Measurements from ENCODE around the gene RGPD6. TPM values are rescaled to one million over a fixed set of nuclear protein-coding genes. Genes with fewer than 3 reads are reported as not detected.

RGPD6 gene
- 33.9 and 49.3 TPM in 2 replicates for total RNA-seq

DNA sequence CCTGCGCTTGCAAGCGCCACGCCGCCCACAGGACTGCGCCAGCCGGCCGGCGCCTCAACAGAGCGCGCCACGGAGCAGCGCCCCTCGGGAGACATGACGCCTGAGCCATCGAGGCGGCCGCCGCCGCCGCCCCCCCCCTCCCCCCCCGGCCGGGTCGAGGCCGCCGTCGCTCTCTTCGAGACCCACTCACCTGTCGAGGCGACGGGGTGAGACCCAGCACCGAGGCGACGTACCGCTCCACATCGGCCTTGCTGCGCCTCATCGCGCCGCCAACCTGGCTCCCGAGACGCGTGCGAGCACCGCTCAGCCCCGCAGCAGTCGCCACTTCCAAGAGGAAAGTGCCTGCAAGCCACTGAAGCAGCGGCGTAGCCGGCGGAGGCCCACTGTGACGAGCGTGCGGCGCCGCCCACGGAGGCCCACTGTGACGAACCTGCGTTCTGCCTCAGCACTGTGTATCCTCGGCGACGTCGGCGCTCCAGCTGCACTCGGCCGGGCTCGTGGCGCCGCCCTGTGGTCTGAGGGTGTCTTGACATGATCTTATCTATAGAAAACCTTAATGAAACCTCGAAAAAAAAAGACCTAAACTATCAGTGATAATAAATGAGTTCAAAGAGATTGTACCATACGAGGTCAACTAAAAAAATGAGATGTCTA, at the start of gene RGPD6:
Gene RGPD6 (minus strand): TSS at position 460 of the 654 bp plus-strand sequence. CDS start 198 bp downstream, at position 262.

DNA sequence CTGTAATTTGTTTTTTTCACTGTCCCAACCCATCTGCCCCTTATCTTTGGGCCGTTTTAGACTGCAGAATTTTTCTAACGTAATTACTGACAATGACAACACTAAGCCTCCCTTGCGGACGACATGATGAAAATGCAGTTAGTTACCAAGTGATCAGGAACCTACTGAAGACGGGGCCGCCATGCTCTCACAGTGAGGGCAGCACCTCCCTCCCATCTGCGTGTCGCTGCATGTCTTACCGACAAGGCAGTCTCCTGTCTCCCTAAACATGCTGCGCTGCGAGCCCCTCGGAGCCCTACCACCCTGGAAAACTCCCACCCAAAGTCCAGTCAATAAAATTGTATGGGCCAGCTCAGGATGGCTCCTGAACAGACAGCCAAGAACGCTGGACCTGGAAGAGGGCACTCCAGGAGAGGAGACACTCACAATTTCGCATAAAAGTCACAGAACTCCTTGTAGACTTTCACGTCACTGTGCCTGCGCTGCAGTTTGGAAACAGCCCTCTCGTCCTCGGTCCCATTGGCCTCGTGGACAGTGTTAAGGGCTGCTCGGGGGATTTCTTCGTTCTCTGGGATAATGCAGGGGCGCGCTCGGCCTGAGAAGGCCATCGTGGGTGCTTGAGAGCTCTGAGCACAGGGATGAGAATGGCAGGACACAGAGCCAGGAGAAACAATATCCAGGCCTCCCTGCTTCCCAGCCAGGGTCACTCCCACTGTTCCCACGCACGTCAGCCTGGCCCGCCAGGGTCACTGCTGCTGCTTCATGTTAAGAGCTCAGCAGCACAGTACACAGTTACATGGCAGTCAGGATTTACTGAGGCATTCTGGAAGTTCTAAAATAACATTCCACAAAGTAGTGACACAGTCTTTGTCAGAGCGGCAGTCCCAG, 104.6 kb downstream of the RGPD6 start, which contains the start of gene LIMS4:
Gene LIMS4 (minus strand): TSS at position 646 of the 888 bp plus-strand sequence. CDS start 38 bp downstream, at position 608.

Other genes starting within 250 kb of the RGPD6 start
- gene LIMS4, start 104.4 kb downstream of the RGPD6 start, total RNA-seq: 12.4 and 23.9 TPM in 2 replicates
- 19.3 and 28.0 TPM in 2 replicates for gene BUB1, start 100.8 kb upstream of the RGPD6 start, total RNA-seq
- gene ACOXL, start 155.4 kb upstream of the RGPD6 start, total RNA-seq: not detected in 2 replicates